Activated naive CD4-positive, alpha-beta T cell treated with anti-CD3 and anti-CD28 coated beads for 36 hours (primary cell): ENCODE results near the gene SPAG8. TPM values are rescaled to one million over a fixed set of nuclear protein-coding genes. Genes with fewer than 3 reads are reported as not detected.

Source experiments
- CTCF ChIA-PET: fragments of 350-600 bp; sonication (Branson Sonifier 250); formaldehyde crosslinking; loops from one replicate; lab custom pipeline; 2021; ENCODE audit warnings: antibody characterized with exemption; lab: Charles Lee
- DNase-seq: peaks from one replicate; pipeline ENCODE4 v3.0.0-alpha.2; 2020
- H3K27ac Mint-ChIP-seq: one replicate; pipeline ENCODE4 v1.8.0; 2021; ENCODE audit warnings: mild to moderate bottlenecking, mixed read lengths
- H3K27me3 Mint-ChIP-seq: one replicate; pipeline ENCODE4 v1.8.0; 2021; ENCODE audit warnings: low read depth, mixed read lengths
- H3K36me3 Mint-ChIP-seq: one replicate; pipeline ENCODE4 v1.8.0; 2021; ENCODE audit warnings: low read depth, mixed read lengths
- H3K4me1 Mint-ChIP-seq: one replicate; pipeline ENCODE4 v1.8.0; 2021; ENCODE audit warnings: low read depth, mixed read lengths
- H3K4me3 Mint-ChIP-seq: one replicate; pipeline ENCODE4 v1.8.0; 2021; ENCODE audit warnings: mild to moderate bottlenecking, moderate library complexity, mixed read lengths
- H3K9me3 Mint-ChIP-seq: one replicate; pipeline ENCODE4 v1.8.0; 2021; ENCODE audit warnings: mixed read lengths
- intact Hi-C: fragments of 100-400 bp; cut with micrococcal nuclease; formaldehyde crosslinking; loops from one replicate; pipeline ENCODE4 v1.15.1; 2023
- total RNA-seq, 2 experiments: library from RNA; stranded (reverse); gene quantifications; one replicate each; pipeline ENCODE4 v1.2.3, GENCODE V29; 2021

SPAG8 gene
- total RNA-seq, 2 experiments from 2014 or later, result 0.95 to 1.1 TPM

- CTCF ChIA-PET, result interaction anchor here (1.0 to 1.4 kb wide), 2 partner anchors 8 to 10 kb away, joined by 3 to 4 read pairs; no protein-coding TSS in a partner anchor
- Mint-ChIP-seq H3K4me3 (no peak overlapping the region), H3K27ac (no peak overlapping the region), H3K9me3 (no peaks in the 10 kb centered on the region), H3K36me3 (no peaks in the 10 kb centered on the region), H3K4me1 (peaks cover 26% of the 10 kb centered on the region), H3K27me3 (no peaks in the 10 kb centered on the region)
- DNase-seq, result no peak
- intact Hi-C loops, result no loop called here
Measured at GRCh38 chr9:35816708-35817107, 4.6 kb upstream of the SPAG8 start.

GRCh38 chr9:35814841-35815543 lies 2.9 kb upstream of the SPAG8 start, which contains the start of gene HINT2:
Gene HINT2 (minus strand): TSS chr9:35815042. CDS start chr9:35814979, 63 bp downstream.
- peak; percentile 98 for DNase-seq
- H3K4me3 Mint-ChIP-seq, result peak within 1 kb of the TSS; percentile 92
- no peaks in the 10 kb centered on the region for H3K9me3 Mint-ChIP-seq
- H3K4me1 Mint-ChIP-seq, result peaks cover 28% of the 10 kb centered on the region
- H3K27ac Mint-ChIP-seq, result peak within 1 kb of the TSS; percentile 97
- no peaks in the 10 kb centered on the region for H3K27me3 Mint-ChIP-seq
- no peaks in the 10 kb centered on the region for H3K36me3 Mint-ChIP-seq
- CTCF ChIA-PET, result interaction anchor here (0.5 to 2.3 kb wide), 10 partner anchors 11 to 198 kb away, joined by 3 to 15 read pairs (median 4); partner anchors contain the start of genes CREB3, GBA2, RGP1 and TLN1
- intact Hi-C loops, result loop anchor here (1.0 to 5.0 kb wide), 9 partner anchors 11 to 704 kb away; partner anchors contain the start of genes CREB3, GBA2, GNE and RGP1

GRCh38 chr9:35814106-35814840 lies 2.2 kb upstream of the SPAG8 start:
- DNase-seq, result peak; percentile 55
- no peaks in the 10 kb centered on the region for H3K27me3 Mint-ChIP-seq
- no peaks in the 10 kb centered on the region for H3K9me3 Mint-ChIP-seq
- peak overlapping the region; percentile 92 for H3K4me3 Mint-ChIP-seq
- intact Hi-C loops, result loop anchor here (2.0 to 5.0 kb wide), 2 partner anchors 57 to 443 kb away; partner anchors contain the start of gene GNE
- no peaks in the 10 kb centered on the region for H3K36me3 Mint-ChIP-seq
- CTCF ChIA-PET, result interaction anchor here (0.5 to 2.3 kb wide), 10 partner anchors 11 to 198 kb away, joined by 3 to 15 read pairs (median 4); partner anchors contain the start of genes CREB3, FAM221B, GBA2 and RGP1
- H3K27ac Mint-ChIP-seq, result peak overlapping the region; percentile 86
- H3K4me1 Mint-ChIP-seq, result peaks cover 28% of the 10 kb centered on the region

GRCh38 chr9:35813434-35814105 lies 1.5 kb upstream of the SPAG8 start:
- DNase-seq, result no peak
- intact Hi-C loops, result loop anchor here (2.0 to 5.0 kb wide), 3 partner anchors 23 to 444 kb away; partner anchors contain the start of genes GNE and NPR2
- H3K9me3 Mint-ChIP-seq, result no peaks in the 10 kb centered on the region
- H3K4me3 Mint-ChIP-seq, result peak overlapping the region; percentile 92
- H3K36me3 Mint-ChIP-seq, result no peaks in the 10 kb centered on the region
- H3K27ac Mint-ChIP-seq, result no peak overlapping the region
- CTCF ChIA-PET, result interaction anchor here (1.0 to 2.3 kb wide), 7 partner anchors 12 to 197 kb away, joined by 3 to 15 read pairs (median 4); partner anchors contain the start of genes CREB3, FAM221B, GBA2 and RGP1
- peaks cover 28% of the 10 kb centered on the region for H3K4me1 Mint-ChIP-seq
- H3K27me3 Mint-ChIP-seq, result no peaks in the 10 kb centered on the region

GRCh38 chr9:35811381-35812024 lies 559 bp downstream of the SPAG8 start:
- H3K4me1 Mint-ChIP-seq, result peaks cover 32% of the 10 kb centered on the region
- no peaks in the 10 kb centered on the region for H3K36me3 Mint-ChIP-seq

GRCh38 chr9:35810122-35810521 lies 1.9 kb downstream of the SPAG8 start:
- Mint-ChIP-seq H3K9me3 (no peaks in the 10 kb centered on the region), H3K4me1 (peaks cover 29% of the 10 kb centered on the region), H3K4me3 (no peak overlapping the region), H3K36me3 (no peaks in the 10 kb centered on the region), H3K27me3 (no peaks in the 10 kb centered on the region), H3K27ac (no peak overlapping the region)
- intact Hi-C loops, result loop anchor here (5.0 kb wide), 1 partner anchor 447 kb away; the partner anchor contains the start of gene GNE
- DNase-seq, result no peak
- CTCF ChIA-PET, result interaction anchor here (1.0 to 2.7 kb wide), 2 partner anchors 20 to 22 kb away, joined by 5 to 11 read pairs; no protein-coding TSS in a partner anchor

More at GRCh38 chr9:35811381-35812024, 559 bp downstream of the SPAG8 start:
- CTCF ChIA-PET, result interaction anchor here (0.5 to 2.7 kb wide), 9 partner anchors 15 to 92 kb away, joined by 3 to 11 read pairs (median 4); no protein-coding TSS in a partner anchor
- peak overlapping the region; percentile 88 for H3K27ac Mint-ChIP-seq
- H3K4me3 Mint-ChIP-seq, result peak overlapping the region; percentile 82
- no peaks in the 10 kb centered on the region for H3K9me3 Mint-ChIP-seq
- H3K27me3 Mint-ChIP-seq, result no peaks in the 10 kb centered on the region
- DNase-seq, result no peak
- intact Hi-C loops, result loop anchor here (2.0 to 5.0 kb wide), 2 partner anchors 21 to 446 kb away; partner anchors contain the start of genes GNE and NPR2

GRCh38 chr9:35808433-35808832 lies 3.6 kb downstream of the SPAG8 start:
- H3K36me3 Mint-ChIP-seq, result no peaks in the 10 kb centered on the region
- no peak overlapping the region for H3K4me3 Mint-ChIP-seq

GRCh38 chr9:35806101-35806500 lies 6.0 kb downstream of the SPAG8 start:
- Mint-ChIP-seq H3K9me3 (no peaks in the 10 kb centered on the region), H3K4me1 (peaks cover 4% of the 10 kb centered on the region), H3K36me3 (no peaks in the 10 kb centered on the region), H3K27me3 (no peaks in the 10 kb centered on the region), H3K4me3 (no peak overlapping the region), H3K27ac (no peak overlapping the region)
- CTCF ChIA-PET, result interaction anchor here (1.1 kb wide), 1 partner anchor 16 kb away, joined by 7 read pairs; no protein-coding TSS in a partner anchor
- intact Hi-C loops, result no loop called here
- no peak for DNase-seq

More at GRCh38 chr9:35808433-35808832, 3.6 kb downstream of the SPAG8 start:
- Mint-ChIP-seq H3K27me3 (no peaks in the 10 kb centered on the region), H3K4me1 (peaks cover 21% of the 10 kb centered on the region), H3K9me3 (no peaks in the 10 kb centered on the region), H3K27ac (no peak overlapping the region)
- CTCF ChIA-PET, result interaction anchor here (1.5 kb wide), 1 partner anchor 18 kb away, joined by 3 read pairs; no protein-coding TSS in a partner anchor
- intact Hi-C loops, result no loop called here
- DNase-seq, result no peak

GRCh38 chr9:35801328-35802128 lies 10.5 kb downstream of the SPAG8 start:
- CTCF ChIA-PET, result interaction anchor here (0.8 kb wide), 1 partner anchor 11 kb away, joined by 3 read pairs; no protein-coding TSS in a partner anchor
- no peaks in the 10 kb centered on the region for H3K9me3 Mint-ChIP-seq
- no peaks in the 10 kb centered on the region for H3K27me3 Mint-ChIP-seq
- no peak for DNase-seq
- peaks cover 13% of the 10 kb centered on the region for H3K4me1 Mint-ChIP-seq
- no peak overlapping the region for H3K4me3 Mint-ChIP-seq
- intact Hi-C loops, result no loop called here
- no peak overlapping the region for H3K27ac Mint-ChIP-seq
- H3K36me3 Mint-ChIP-seq, result peaks cover 3% of the 10 kb centered on the region

GRCh38 chr9:35800530-35800929 lies 11.5 kb downstream of the SPAG8 start:
- H3K27ac Mint-ChIP-seq, result no peak overlapping the region
- CTCF ChIA-PET, result no interaction called here
- peaks cover 12% of the 10 kb centered on the region for H3K4me1 Mint-ChIP-seq
- no peaks in the 10 kb centered on the region for H3K9me3 Mint-ChIP-seq
- no peak for DNase-seq
- H3K27me3 Mint-ChIP-seq, result no peaks in the 10 kb centered on the region
- intact Hi-C loops, result no loop called here
- H3K4me3 Mint-ChIP-seq, result no peak overlapping the region
- H3K36me3 Mint-ChIP-seq, result peaks cover 3% of the 10 kb centered on the region
